HG02870 (cell line): ENCODE data around the gene TRHDE.

Source experiments
- ATAC-seq: cut with Tn5 transposase; IDR thresholded peaks from one replicate; pipeline ENCODE4 v1.9.1; 2021; ENCODE audit warnings: mild to moderate bottlenecking, moderate library complexity; ENCODE audit not compliant: unreplicated experiment

TRHDE gene

GRCh38 chr12:72313806-72314205, 41.6 kb downstream of the TRHDE start:
- ATAC-seq: no peak

DNA sequence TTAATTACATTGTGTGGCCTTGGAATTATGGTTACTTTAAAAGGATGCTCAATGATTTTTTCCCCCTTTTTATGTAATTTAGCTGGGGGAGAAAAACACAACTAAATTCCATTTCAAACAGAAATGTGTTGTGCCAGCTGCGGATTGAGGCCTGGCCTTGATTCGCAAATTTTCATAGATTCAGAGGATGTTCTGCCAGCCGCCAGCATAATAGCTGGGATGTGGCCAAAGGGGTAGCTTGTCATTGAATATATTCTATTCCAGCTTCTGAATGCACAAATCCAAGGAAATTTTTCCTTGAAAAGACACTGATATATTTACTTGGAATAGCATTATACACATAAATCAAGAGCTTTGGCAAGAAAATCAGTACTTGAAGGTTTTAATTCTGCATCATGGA, 43.7 kb downstream of the TRHDE start:
- ATAC-seq: no peak

GRCh38 chr12:72318341-72318740, 46.2 kb downstream of the TRHDE start:
- ATAC-seq: no peak

GRCh38 chr12:72323881-72324280, 51.7 kb downstream of the TRHDE start:
- no peak for ATAC-seq

- ATAC-seq: no peak
Observed at GRCh38 chr12:72330301-72330700, 58.1 kb downstream of the TRHDE start.

DNA sequence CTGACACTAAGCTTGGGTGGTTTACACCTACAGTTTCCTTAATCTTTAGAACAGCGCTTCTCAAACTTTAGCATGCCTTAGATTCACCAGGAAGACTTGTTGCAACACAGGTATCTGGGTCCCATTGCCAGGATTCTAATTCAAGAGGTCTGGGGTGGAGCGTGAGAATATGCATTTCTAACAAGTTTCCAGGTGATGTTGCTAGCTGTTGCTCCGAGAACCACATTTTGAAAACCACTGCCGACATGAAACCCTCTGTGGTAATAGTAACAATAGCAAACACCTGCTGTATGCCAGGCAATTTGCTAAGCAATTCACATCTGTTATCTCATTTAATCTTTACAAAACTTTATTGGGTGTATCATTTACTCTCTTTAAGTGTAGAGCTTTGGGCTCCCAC, 58.6 kb downstream of the TRHDE start:
- ATAC-seq: no peak

- ATAC-seq: no peak
Observed at GRCh38 chr12:72337382-72337781, 65.2 kb downstream of the TRHDE start.

DNA sequence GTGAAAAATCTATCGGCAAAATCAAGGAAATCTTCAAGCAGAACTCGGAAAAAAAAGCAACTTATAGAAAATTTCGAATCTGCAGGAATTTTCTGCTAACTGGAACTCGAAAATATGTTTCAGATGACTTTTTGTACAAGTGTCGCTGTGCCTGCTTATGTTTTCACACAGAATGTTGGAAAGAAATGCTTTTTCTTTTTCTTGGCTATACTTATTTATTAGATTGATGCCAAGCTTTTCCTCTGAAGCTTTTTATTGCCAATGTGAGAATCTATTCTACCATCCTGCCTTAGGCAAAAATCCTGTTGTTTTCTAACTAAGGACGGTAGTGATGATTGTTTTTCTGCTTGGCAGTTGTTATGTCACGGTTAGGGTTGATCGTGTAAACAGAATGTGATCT, 65.8 kb downstream of the TRHDE start:
- ATAC-seq: no peak

GRCh38 chr12:72338437-72338836, 66.3 kb downstream of the TRHDE start:
- ATAC-seq: no peak

DNA sequence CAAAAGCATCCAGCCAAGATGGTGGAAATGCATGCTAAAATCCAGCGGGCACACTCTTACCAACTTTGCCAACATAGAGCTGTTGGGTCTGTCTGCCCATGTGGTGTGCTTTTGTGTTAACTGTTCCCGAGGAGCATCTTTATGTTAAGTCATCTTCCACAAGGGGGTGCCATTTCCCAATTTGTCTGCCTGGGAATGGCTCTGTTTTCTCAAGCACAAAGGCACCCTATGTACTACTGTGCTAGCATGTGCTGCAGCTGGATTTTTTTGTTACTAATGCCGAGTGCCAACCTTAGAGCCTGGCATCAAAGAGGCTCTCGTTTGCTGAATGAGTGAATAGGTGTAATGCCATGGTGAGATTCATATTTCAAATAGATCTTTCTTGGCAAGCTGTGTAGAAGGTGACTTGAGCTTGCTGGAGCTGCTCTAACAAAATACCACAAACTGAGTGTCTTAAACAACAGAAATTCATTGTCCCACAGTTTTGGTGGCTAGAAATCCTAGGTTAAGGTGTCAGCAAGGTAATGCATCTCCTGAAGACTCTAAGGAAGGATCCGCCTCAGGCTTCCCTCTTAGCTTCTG, 74.3 kb downstream of the TRHDE start:
- ATAC-seq: peak; percentile 95

- ATAC-seq: no peak
Observed at GRCh38 chr12:72349491-72349890, 77.3 kb downstream of the TRHDE start.

- no peak for ATAC-seq
Observed at GRCh38 chr12:72359416-72359815, 87.2 kb downstream of the TRHDE start.

- no peak for ATAC-seq
Observed at GRCh38 chr12:72365151-72365550, 93.0 kb downstream of the TRHDE start.

DNA sequence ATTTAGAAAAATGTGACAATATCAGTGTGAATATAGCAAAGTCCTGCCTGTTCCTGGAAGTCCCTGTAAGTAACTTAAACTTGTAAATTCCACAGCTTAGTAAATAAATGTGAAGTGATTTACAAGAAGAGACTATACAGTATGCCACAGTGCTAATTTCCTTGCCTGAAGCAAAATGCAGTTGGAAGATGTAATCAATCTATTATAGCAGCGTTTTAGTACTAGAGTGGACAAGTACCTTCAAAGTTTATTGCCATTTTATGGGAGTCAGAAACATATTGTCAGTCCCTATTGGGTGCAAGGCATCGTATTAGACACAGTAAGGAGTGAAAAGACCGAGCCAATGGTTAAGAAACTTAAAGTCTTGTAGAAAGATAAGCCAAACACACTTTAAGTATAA, 94.1 kb downstream of the TRHDE start:
- ATAC-seq: no peak

GRCh38 chr12:72368298-72368697, 96.1 kb downstream of the TRHDE start:
- ATAC-seq: no peak

DNA sequence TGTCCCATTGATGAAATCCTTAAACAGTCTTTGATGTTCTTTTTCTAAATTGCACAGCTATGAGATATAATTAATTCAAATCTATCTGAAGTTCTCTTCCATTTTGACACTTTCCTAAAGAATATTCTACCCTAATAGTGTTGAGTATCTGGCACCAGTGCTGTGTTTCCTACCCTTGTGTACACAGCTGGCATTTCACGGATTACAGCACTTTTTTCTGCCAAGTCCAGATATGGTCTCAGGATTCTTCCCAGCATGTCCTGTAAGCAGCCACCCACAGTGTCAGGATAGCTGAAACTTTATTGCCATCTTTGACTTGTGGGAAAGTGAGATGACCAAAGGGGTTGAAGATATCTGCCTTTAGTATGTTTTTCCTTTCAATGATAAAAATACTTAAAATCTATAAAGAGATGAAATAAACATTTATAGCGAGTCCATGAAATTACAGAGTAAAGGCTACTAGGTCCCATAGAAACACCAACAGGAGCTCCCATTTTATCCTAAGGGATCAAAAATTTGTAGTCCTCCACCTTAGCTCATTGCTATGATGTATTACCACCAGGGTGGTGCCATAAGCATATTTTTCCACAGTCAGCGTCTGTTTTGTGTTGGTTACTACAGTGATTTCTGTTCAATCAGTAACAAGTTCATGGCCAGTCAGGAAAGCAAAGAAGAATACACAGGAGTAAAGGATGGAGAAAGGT, 96.7 kb downstream of the TRHDE start:
- no peak for ATAC-seq

GRCh38 chr12:72369423-72369959, 97.3 kb downstream of the TRHDE start:
- ATAC-seq: no peak

GRCh38 chr12:72380441-72380840, 108.3 kb downstream of the TRHDE start:
- no peak for ATAC-seq

GRCh38 chr12:72388322-72388721, 116.2 kb downstream of the TRHDE start:
- ATAC-seq: no peak

DNA sequence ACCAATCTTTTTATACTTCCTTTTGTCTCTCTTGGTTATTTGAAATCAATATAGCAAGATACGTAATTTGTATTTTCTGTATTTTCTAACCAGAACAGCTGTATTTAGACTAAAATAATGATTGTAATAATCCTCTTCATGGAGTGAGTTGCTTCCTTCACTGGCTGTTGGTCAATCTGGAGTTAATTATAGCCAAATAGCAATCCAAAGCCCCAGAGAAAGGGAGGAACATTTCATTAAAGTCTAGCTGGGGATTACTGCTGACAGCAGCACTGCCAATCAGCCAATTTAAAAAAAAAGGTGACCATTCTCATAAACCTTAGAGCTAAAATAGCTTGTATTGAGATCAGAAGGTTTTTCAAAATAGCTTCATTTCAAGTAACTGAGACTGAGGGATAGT, 118.0 kb downstream of the TRHDE start:
- no peak for ATAC-seq

DNA sequence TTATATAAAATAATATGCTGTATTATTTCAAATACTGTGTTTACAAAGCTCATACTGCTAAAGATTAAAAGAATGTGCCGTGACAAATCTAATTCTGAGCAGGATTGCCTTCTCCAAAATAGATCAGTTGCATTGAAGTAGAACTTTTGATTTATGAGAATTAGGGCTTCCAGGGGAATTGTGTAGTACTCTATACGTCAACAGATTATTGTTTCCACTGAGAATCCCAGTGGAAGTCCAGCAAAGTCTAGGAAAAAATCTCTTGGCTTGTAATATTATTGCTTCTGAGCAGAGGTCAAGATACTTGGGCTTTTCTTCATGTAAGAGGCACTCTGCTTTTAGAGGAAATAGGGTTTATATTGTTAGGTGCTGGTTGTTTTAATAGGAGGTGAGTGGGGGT, 133.9 kb downstream of the TRHDE start:
- ATAC-seq: no peak

DNA sequence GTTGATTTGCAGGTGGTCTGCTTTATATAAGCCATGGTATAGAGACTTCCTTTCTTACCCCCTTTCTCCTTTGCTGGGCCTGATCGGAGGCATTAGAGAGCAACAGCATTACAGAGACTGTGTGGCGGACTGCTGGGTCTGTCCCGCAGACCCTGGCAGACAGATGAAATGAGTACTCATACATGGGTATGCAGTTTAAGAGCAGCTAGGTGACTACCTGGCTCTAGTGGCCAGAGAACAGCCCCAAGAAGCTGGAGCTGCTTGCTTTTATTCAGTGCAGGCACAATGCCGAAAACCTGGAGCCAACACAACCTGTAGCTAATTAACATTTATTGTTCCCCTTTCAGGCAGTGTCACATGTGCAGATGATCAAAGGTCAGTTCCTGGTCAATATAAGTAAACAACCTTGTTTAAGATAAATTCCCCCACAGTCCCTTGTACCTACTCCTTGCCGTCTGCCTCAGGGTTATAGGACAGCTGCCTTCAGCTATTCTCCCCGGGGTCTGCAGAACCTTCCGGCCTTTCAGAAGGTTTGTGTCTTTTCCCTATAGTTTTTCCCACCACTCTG, 160.0 kb downstream of the TRHDE start:
- ATAC-seq: no peak
